SK-N-SH treated with all-trans-retinoic acid at 6 μM for 48 hours (cell line): ENCODE data around the gene PDCD6IP.

Source experiments
- ATAC-seq: fragments of 200-7000 bp; cut with Tn5 transposase; 3 replicates; pipeline ENCODE4 v1.9.1; 2020; ENCODE audit warnings: mild to moderate bottlenecking, moderate library complexity
- BACH2 ChIP-seq: fragments of 250-450 bp; sonication (Bioruptor Pico); IDR thresholded peaks from 2 replicates; pipeline ENCODE4 v1.9.0; 2021; ENCODE audit warnings: mild to moderate bottlenecking, borderline replicate concordance
- CSDC2 ChIP-seq: fragments of 250-450 bp; sonication (Bioruptor Pico); IDR thresholded peaks from 2 replicates; pipeline ENCODE4 v1.5.0; 2020; ENCODE audit warnings: mild to moderate bottlenecking, moderate library complexity
- ESRRG ChIP-seq: fragments of 250-450 bp; sonication (Bioruptor Pico); IDR thresholded peaks from 2 replicates; pipeline ENCODE4 v1.6.1; 2021; ENCODE audit warnings: mild to moderate bottlenecking
- ISL1 ChIP-seq: fragments of 250-450 bp; sonication (Bioruptor Pico); IDR thresholded peaks from 2 replicates; pipeline ENCODE4 v2.1.2; 2022; ENCODE audit warnings: mild to moderate bottlenecking, moderate library complexity
- OSR1 ChIP-seq: fragments of 250-450 bp; sonication (Bioruptor Pico); IDR thresholded peaks from 2 replicates; pipeline ENCODE4 v1.8.0; 2022; ENCODE audit warnings: moderate library complexity, mild to moderate bottlenecking, inconsistent platforms
- PPARA ChIP-seq: fragments of 250-450 bp; sonication (Bioruptor Pico); IDR thresholded peaks from 2 replicates; pipeline ENCODE4 v1.5.0; 2020; ENCODE audit warnings: mild to moderate bottlenecking, borderline replicate concordance
- TCF4 ChIP-seq: fragments of 250-450 bp; sonication (Bioruptor Pico); IDR thresholded peaks from 2 replicates; pipeline ENCODE4 v1.8.0; 2021; ENCODE audit warnings: mild to moderate bottlenecking, moderate library complexity, borderline replicate concordance
- TOX ChIP-seq: fragments of 250-450 bp; sonication (Bioruptor Pico); IDR thresholded peaks from 2 replicates; pipeline ENCODE4 v1.8.0; 2021; ENCODE audit warnings: mild to moderate bottlenecking, moderate library complexity, borderline replicate concordance
- ZC3H10 ChIP-seq: fragments of 250-450 bp; sonication (Bioruptor Pico); IDR thresholded peaks from 2 replicates; pipeline ENCODE4 v1.5.1; 2021; ENCODE audit warnings: mild to moderate bottlenecking, moderate library complexity
- ZFP3 ChIP-seq: fragments of 250-450 bp; sonication (Bioruptor Pico); IDR thresholded peaks from 2 replicates; pipeline ENCODE4 v1.5.0; 2020; ENCODE audit warnings: mild to moderate bottlenecking, moderate library complexity
- ZFP30 ChIP-seq: fragments of 450-650 bp; formaldehyde crosslinking; IDR thresholded peaks from 2 replicates; pipeline ENCODE4 v1.5.0; 2022; ENCODE audit warnings: mild to moderate bottlenecking, moderate library complexity
- ZNF8 ChIP-seq: fragments of 450-650 bp; formaldehyde crosslinking; IDR thresholded peaks from 2 replicates; pipeline ENCODE4 v1.5.0; 2020; ENCODE audit warnings: mild to moderate bottlenecking, moderate library complexity
- TF ChIP-seq, protein P1 (sequence below): fragments of 250-450 bp; sonication (Bioruptor Pico); IDR thresholded peaks from 2 replicates; pipeline ENCODE4 v1.5.1; 2021; ENCODE audit warnings: mild to moderate bottlenecking, moderate library complexity
- TF ChIP-seq, protein P2 (sequence below): fragments of 250-450 bp; sonication (Bioruptor Pico); IDR thresholded peaks from 2 replicates; pipeline ENCODE4 v1.5.0; 2020; ENCODE audit warnings: mild to moderate bottlenecking, moderate library complexity
- TF ChIP-seq, protein P3 (sequence below): fragments of 250-450 bp; sonication (Bioruptor Pico); IDR thresholded peaks from 2 replicates; pipeline ENCODE4 v1.8.0; 2020; ENCODE audit warnings: mild to moderate bottlenecking, moderate library complexity, borderline replicate concordance

Gene PDCD6IP, protein sequence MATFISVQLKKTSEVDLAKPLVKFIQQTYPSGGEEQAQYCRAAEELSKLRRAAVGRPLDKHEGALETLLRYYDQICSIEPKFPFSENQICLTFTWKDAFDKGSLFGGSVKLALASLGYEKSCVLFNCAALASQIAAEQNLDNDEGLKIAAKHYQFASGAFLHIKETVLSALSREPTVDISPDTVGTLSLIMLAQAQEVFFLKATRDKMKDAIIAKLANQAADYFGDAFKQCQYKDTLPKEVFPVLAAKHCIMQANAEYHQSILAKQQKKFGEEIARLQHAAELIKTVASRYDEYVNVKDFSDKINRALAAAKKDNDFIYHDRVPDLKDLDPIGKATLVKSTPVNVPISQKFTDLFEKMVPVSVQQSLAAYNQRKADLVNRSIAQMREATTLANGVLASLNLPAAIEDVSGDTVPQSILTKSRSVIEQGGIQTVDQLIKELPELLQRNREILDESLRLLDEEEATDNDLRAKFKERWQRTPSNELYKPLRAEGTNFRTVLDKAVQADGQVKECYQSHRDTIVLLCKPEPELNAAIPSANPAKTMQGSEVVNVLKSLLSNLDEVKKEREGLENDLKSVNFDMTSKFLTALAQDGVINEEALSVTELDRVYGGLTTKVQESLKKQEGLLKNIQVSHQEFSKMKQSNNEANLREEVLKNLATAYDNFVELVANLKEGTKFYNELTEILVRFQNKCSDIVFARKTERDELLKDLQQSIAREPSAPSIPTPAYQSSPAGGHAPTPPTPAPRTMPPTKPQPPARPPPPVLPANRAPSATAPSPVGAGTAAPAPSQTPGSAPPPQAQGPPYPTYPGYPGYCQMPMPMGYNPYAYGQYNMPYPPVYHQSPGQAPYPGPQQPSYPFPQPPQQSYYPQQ

DNA sequence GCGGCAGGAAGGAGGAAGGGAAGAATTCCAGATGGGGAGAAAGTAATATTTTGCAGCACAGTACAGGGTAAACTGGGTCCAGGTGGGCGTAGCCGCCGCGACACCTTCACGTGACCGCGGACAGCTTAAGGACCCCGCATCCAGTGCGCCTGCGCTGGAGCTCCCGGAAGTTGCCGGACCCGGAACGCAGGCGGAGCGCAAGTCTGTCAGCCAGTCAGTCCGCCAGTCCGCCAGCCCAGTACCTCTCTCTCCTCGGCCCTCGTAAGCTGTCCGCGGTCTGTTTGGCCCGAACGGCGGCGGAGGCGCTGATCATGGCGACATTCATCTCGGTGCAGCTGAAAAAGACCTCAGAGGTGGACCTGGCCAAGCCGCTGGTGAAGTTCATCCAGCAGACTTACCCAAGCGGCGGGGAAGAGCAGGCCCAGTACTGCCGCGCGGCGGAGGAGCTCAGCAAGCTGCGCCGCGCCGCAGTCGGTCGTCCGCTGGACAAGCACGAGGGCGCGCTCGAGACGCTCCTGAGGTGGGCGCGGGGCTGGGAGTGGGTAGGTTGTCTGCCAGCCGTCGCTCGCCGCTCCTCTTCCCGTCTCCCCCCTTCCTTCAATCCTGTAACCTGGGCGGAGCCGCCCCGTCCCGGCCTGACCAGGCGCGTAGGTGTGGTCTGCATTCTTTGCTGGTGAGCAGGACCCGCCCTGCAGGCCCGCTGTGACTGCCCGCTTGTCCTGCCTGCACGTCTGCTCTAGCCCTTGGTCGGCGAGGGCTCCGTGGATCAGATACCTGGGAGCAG, at the start of gene PDCD6IP:
Gene PDCD6IP (plus strand): TSS at position 213 of the 784 bp plus-strand sequence. CDS start 99 bp downstream, at position 312.
- peak; percentile 98 for ATAC-seq
- no peak for TF ChIP-seq ESRRG (CRISPR knock-in tag)
- TF ChIP-seq, protein P1, sequence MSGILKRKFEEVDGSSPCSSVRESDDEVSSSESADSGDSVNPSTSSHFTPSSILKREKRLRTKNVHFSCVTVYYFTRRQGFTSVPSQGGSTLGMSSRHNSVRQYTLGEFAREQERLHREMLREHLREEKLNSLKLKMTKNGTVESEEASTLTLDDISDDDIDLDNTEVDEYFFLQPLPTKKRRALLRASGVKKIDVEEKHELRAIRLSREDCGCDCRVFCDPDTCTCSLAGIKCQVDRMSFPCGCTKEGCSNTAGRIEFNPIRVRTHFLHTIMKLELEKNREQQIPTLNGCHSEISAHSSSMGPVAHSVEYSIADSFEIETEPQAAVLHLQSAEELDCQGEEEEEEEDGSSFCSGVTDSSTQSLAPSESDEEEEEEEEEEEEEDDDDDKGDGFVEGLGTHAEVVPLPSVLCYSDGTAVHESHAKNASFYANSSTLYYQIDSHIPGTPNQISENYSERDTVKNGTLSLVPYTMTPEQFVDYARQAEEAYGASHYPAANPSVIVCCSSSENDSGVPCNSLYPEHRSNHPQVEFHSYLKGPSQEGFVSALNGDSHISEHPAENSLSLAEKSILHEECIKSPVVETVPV (CRISPR knock-in tag), result no peak
- TF ChIP-seq ZFP3 (CRISPR knock-in tag), result peak; percentile 22; the same call in 1 of the 2 replicates
- TF ChIP-seq OSR1 (CRISPR knock-in tag), result no peak

DNA sequence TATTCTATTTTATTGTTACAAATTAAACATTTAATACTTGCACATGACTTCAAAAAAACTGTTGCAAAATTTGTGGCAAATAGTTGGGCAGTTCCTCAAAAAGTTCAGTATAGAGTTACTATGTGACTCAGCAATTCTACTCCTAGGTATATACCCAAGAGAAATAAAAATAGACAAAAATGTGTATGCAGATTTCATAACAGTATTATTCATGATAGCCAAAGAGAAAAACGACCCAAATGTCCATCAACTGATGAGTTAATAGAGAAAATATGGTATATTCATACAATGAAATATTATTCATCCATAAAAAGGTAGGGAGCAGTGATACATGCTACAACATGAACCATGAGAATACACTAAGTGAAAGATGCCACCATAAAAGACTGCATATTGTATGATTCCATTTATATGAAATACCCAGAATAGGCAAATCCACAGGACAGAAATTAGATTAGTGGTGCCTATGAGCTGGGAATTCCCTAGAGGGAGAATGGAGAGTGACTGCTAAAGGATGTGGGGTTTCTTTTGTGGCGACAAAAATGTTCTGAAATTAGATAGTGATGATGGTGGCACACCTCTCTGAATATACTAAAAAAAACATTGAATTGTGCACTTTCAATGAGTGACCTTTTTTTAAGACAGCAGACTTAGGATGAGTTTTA, 48.8 kb upstream of the PDCD6IP start:
- no peak for TF ChIP-seq ZFP30 (CRISPR knock-in tag)
- TF ChIP-seq, protein P1 (CRISPR knock-in tag), result no peak
- no peak for TF ChIP-seq CSDC2 (CRISPR knock-in tag)
- no peak for TF ChIP-seq ISL1 (CRISPR knock-in tag)
- no peak for TF ChIP-seq TCF4
- no peak for TF ChIP-seq ZFP3 (CRISPR knock-in tag)
- no peak for TF ChIP-seq PPARA (CRISPR knock-in tag)
- no peak for TF ChIP-seq ZC3H10
- TF ChIP-seq ESRRG (CRISPR knock-in tag), result no peak
- TF ChIP-seq, protein P2, sequence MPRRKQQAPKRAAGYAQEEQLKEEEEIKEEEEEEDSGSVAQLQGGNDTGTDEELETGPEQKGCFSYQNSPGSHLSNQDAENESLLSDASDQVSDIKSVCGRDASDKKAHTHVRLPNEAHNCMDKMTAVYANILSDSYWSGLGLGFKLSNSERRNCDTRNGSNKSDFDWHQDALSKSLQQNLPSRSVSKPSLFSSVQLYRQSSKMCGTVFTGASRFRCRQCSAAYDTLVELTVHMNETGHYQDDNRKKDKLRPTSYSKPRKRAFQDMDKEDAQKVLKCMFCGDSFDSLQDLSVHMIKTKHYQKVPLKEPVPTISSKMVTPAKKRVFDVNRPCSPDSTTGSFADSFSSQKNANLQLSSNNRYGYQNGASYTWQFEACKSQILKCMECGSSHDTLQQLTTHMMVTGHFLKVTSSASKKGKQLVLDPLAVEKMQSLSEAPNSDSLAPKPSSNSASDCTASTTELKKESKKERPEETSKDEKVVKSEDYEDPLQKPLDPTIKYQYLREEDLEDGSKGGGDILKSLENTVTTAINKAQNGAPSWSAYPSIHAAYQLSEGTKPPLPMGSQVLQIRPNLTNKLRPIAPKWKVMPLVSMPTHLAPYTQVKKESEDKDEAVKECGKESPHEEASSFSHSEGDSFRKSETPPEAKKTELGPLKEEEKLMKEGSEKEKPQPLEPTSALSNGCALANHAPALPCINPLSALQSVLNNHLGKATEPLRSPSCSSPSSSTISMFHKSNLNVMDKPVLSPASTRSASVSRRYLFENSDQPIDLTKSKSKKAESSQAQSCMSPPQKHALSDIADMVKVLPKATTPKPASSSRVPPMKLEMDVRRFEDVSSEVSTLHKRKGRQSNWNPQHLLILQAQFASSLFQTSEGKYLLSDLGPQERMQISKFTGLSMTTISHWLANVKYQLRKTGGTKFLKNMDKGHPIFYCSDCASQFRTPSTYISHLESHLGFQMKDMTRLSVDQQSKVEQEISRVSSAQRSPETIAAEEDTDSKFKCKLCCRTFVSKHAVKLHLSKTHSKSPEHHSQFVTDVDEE (CRISPR knock-in tag), result no peak
- no peak for TF ChIP-seq ZNF8
- no peak for TF ChIP-seq BACH2 (CRISPR knock-in tag)
- TF ChIP-seq, protein P3, sequence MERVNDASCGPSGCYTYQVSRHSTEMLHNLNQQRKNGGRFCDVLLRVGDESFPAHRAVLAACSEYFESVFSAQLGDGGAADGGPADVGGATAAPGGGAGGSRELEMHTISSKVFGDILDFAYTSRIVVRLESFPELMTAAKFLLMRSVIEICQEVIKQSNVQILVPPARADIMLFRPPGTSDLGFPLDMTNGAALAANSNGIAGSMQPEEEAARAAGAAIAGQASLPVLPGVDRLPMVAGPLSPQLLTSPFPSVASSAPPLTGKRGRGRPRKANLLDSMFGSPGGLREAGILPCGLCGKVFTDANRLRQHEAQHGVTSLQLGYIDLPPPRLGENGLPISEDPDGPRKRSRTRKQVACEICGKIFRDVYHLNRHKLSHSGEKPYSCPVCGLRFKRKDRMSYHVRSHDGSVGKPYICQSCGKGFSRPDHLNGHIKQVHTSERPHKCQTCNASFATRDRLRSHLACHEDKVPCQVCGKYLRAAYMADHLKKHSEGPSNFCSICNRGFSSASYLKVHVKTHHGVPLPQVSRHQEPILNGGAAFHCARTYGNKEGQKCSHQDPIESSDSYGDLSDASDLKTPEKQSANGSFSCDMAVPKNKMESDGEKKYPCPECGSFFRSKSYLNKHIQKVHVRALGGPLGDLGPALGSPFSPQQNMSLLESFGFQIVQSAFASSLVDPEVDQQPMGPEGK (CRISPR knock-in tag), result no peak
- ATAC-seq, result peak; percentile 39; the same call in 2 of the 3 replicates

DNA sequence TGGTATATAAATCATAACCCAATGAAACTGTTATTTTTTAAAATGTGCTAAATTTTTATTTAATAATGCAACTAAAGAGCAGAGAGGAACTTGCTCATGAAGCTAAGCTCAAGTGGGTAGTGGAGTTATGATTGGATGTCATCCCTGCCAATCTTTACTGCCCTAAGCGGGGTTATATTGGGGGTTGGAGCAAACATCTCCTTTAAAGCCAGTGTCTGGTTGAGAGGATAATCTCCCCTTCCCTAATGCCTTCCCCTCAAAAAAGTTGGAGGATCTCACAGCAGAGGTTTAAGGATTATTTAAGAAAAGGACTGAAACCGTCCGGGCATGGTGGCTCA, 48.2 kb upstream of the PDCD6IP start:
- ATAC-seq, result no peak

More for the DNA sequence above, 48.2 kb upstream of the PDCD6IP start:
- TF ChIP-seq, protein P1 (CRISPR knock-in tag), result no peak
- TF ChIP-seq TOX (no peak), ESRRG (CRISPR knock-in tag) (no peak), OSR1 (CRISPR knock-in tag) (no peak), CSDC2 (CRISPR knock-in tag) (no peak)
- TF ChIP-seq, protein P3 (CRISPR knock-in tag), result no peak
